K562 (cell line): ENCODE data around the gene PPP1R3E. TPM values are rescaled to one million over a fixed set of nuclear protein-coding genes. Genes with fewer than 3 reads are reported as not detected.

Source experiments
- ATAC-seq: fragments of 200-7000 bp; cut with Tn5 transposase; 3 replicates; pipeline ENCODE4 v1.9.1; 2020; ENCODE audit warnings: moderate library complexity
- BruUV-seq: library from RNA; stranded (reverse); fragments of 400-500 nt; replicated peaks from 2 replicates; lab custom pipeline; 2021; lab: Mats Ljungman, UMichigan
- CTCF ChIA-PET: fragments of 300-600 bp; formaldehyde crosslinking; extraction: SDS; loops from one replicate; lab custom pipeline; 2021; ENCODE audit warnings: low intra/inter-chr PET ratio; lab: Yijun Ruan, JAX
- POLR2A ChIA-PET: fragments of 300-600, 350-650 bp; sonication (Branson Sonifier 250); formaldehyde crosslinking; extraction: SDS; loops from one replicate; lab custom pipeline; 2021; ENCODE audit warnings: antibody characterized with exemption, inconsistent platforms; lab: Yijun Ruan, JAX
- DNase-seq, 4 experiments: peaks; one replicate each; pipeline versions ENCODE4 v3.0.0 to v3.0.0-alpha.2; 2011 to 2018; ENCODE audit warnings: low spot score in 3 of 4, mixed read lengths in 3 of 4; ENCODE audit errors: extremely low read depth in 1 of 4
- FAIRE-seq: peaks from 2 replicates; lab custom pipeline; 2011; peaks lifted over from hg19 to GRCh38; lab: Jason Lieb, UNC
- H2AFZ ChIP-seq: 2 replicates; pipeline ENCODE4 v1.6.0; 2011; ENCODE audit warnings: low read depth, low read length, control low read depth, inconsistent platforms
- H3K27ac ChIP-seq: fragments of 200-600 bp; 3 replicates; pipeline ENCODE4 v1.8.0; 2011; ENCODE audit warnings: low read depth, mild to moderate bottlenecking, control low read depth, inconsistent platforms, low read length, moderate library complexity, mixed read lengths; ENCODE audit errors: extremely low read depth
- H3K27me3 ChIP-seq, 2 experiments: fragments of 300-600 bp in 1 of 2; 2 replicates in 1 of 2; 3 replicates in 1 of 2; pipeline versions ENCODE4 v1.6.0 to v1.8.0; 2011; ENCODE audit warnings: inconsistent platforms in 2 of 2, low read length in 2 of 2, mild to moderate bottlenecking in 1 of 2, mixed read lengths in 1 of 2, moderate library complexity in 1 of 2; ENCODE audit not compliant: control insufficient read depth in 2 of 2, insufficient read depth in 2 of 2
- H3K36me3 ChIP-seq: fragments of 300-600 bp; 3 replicates; pipeline ENCODE4 v1.8.0; 2011; ENCODE audit warnings: mild to moderate bottlenecking, low read length, inconsistent platforms; ENCODE audit not compliant: control insufficient read depth, insufficient read depth
- H3K4me1 ChIP-seq, 2 experiments: fragments of 200-600 bp in 1 of 2; replicated peaks in 1 of 2; 2 replicates in 1 of 2; 3 replicates in 1 of 2; pipeline versions ENCODE4 v1.5.1 to v1.8.0; 2011; ENCODE audit warnings: inconsistent platforms in 2 of 2, low read length in 2 of 2, mild to moderate bottlenecking in 1 of 2, mixed read lengths in 1 of 2, moderate library complexity in 1 of 2; ENCODE audit not compliant: control insufficient read depth in 2 of 2, insufficient read depth in 2 of 2
- H3K4me2 ChIP-seq: 2 replicates; pipeline ENCODE4 v1.6.1; 2011; ENCODE audit warnings: low read length, control low read depth, inconsistent platforms, mixed read lengths; ENCODE audit not compliant: insufficient read depth
- H3K4me3 ChIP-seq: fragments of 200-600 bp; sonication (generic), shearing (Covaris generic); 2 replicates; pipeline ENCODE4 v1.5.1; 2016; ENCODE audit warnings: control low read depth, inconsistent platforms
- H3K79me2 ChIP-seq: fragments of 200-600 bp; 3 replicates; pipeline ENCODE4 v1.8.0; 2011; ENCODE audit warnings: low read length, inconsistent platforms; ENCODE audit not compliant: control insufficient read depth, insufficient read depth
- H3K9ac ChIP-seq, 2 experiments: 2 replicates each; pipeline versions ENCODE4 v1.6.0 to v1.6.1; 2011; ENCODE audit warnings: low read depth in 2 of 2, low read length in 2 of 2, control low read depth in 1 of 2, inconsistent platforms in 1 of 2, mild to moderate bottlenecking in 1 of 2, mixed read lengths in 1 of 2; ENCODE audit not compliant: insufficient read depth in 1 of 2
- H3K9me1 ChIP-seq: one replicate; pipeline ENCODE4 v1.6.0; 2011; ENCODE audit warnings: inconsistent platforms, mild to moderate bottlenecking, low read length, moderate library complexity; ENCODE audit not compliant: control insufficient read depth, insufficient read depth
- H3K9me3 ChIP-seq: replicated peaks from 2 replicates; pipeline ENCODE4 v1.5.1; 2011; ENCODE audit warnings: low read depth, low read length, inconsistent platforms; ENCODE audit not compliant: control insufficient read depth, insufficient read depth
- H4K20me1 ChIP-seq: replicated peaks from 2 replicates; pipeline ENCODE4 v1.6.1; 2011; ENCODE audit warnings: low read length, inconsistent platforms, mixed read lengths; ENCODE audit not compliant: control insufficient read depth, insufficient read depth
- BRD9 ChIP-seq: fragments of 450-650 bp; IDR thresholded peaks from 2 replicates; pipeline ENCODE4 v1.6.1; 2018; ENCODE audit warnings: low read depth; ENCODE audit not compliant: partially characterized antibody
- CBFA2T2 ChIP-seq: fragments of 450-650 bp; conservative IDR thresholded peaks from 2 replicates; pipeline ENCODE4 v1.6.1; 2017; ENCODE audit warnings: mild to moderate bottlenecking
- EHMT2 ChIP-seq: fragments of 450-650 bp; IDR thresholded peaks from 2 replicates; pipeline ENCODE4 v1.6.1; 2018; ENCODE audit warnings: antibody characterized with exemption
- MTA2 ChIP-seq: fragments of 450-650 bp; IDR thresholded peaks from 2 replicates; pipeline ENCODE4 v1.6.1; 2016; ENCODE audit warnings: low read depth
- PHB2 ChIP-seq: fragments of 450-650 bp; IDR thresholded peaks from 2 replicates; pipeline ENCODE4 v1.6.1; 2017; ENCODE audit warnings: low read depth
- SPI1 ChIP-seq: IDR thresholded peaks from 2 replicates; pipeline ENCODE4 v1.6.1; 2011; ENCODE audit warnings: low read depth, low read length, control low read depth, borderline replicate concordance
- XRCC5 ChIP-seq: fragments of 200-400 bp; formaldehyde crosslinking; IDR thresholded peaks from 2 replicates; pipeline ENCODE4 v1.6.1; 2017; ENCODE audit warnings: low read depth, mild to moderate bottlenecking, low read length
- WGBS: fragments of 100-300 bp; shearing (Covaris generic); methylation state at CpG from one replicate; pipeline ENCODE4 v1.1.6; 2016; ENCODE audit warnings: low coverage, mixed read lengths; ENCODE audit not compliant: insufficient coverage; ENCODE audit errors: missing lambda C conversion rate; 5-methylcytosine and 5-hydroxymethylcytosine counted together
- in situ Hi-C: fragments of 300-500 bp; cut with MboI; formaldehyde crosslinking; loops from 4 replicates; pipeline ENCODE4 v1.15.0; 2018; ENCODE audit warnings: inconsistent platforms, mixed read lengths
- intact Hi-C: fragments of 100-400 bp; cut with micrococcal nuclease; formaldehyde crosslinking; loops from 2 replicates; pipeline ENCODE4 v1.14.2; 2022
- polyA plus RNA-seq, 8 experiments: library from polyadenylated mRNA; depleted of rRNA in 4 of 8; stranded (reverse) in 5 of 8; unstranded in 3 of 8; fragments of >200 nt; fragmentation: Nextera tagmentation in 2 of 8; fragmentation: Illumina TruSeq in 1 of 8; extraction: Ambion mirVana in 2 of 8; extraction: Trizol in 1 of 8; gene quantifications; 2 replicates each; pipeline versions ENCODE4 v1.2.1 to v1.2.3, GENCODE V29; 2011 to 2014; ENCODE audit warnings: inconsistent platforms in 1 of 8, missing spikeins in 1 of 8
- total RNA-seq, 7 experiments: library from RNA; depleted of rRNA in 6 of 7; stranded (reverse); fragments of >200 nt in 6 of 7; fragmentation: Illumina TruSeq in 2 of 7; extraction: Trizol in 2 of 7; gene quantifications; 2 replicates each; pipeline versions ENCODE4 v1.2.1 to v1.2.3, GENCODE V29; 2011 to 2021; ENCODE audit warnings: low replicate concordance in 1 of 7
- TF ChIP-seq, protein P1 (sequence below), 2 experiments: fragments of 450-650 bp; IDR thresholded peaks; 2 replicates each; pipeline ENCODE4 v1.6.1; 2016

PPP1R3E gene
- total and polyA plus RNA-seq, 9 of the 15 experiments (the other 6 are each of a cell fraction or from before 2014, with no cell fraction given), result 3.2 to 18.4 (median 7.6) TPM

DNA sequence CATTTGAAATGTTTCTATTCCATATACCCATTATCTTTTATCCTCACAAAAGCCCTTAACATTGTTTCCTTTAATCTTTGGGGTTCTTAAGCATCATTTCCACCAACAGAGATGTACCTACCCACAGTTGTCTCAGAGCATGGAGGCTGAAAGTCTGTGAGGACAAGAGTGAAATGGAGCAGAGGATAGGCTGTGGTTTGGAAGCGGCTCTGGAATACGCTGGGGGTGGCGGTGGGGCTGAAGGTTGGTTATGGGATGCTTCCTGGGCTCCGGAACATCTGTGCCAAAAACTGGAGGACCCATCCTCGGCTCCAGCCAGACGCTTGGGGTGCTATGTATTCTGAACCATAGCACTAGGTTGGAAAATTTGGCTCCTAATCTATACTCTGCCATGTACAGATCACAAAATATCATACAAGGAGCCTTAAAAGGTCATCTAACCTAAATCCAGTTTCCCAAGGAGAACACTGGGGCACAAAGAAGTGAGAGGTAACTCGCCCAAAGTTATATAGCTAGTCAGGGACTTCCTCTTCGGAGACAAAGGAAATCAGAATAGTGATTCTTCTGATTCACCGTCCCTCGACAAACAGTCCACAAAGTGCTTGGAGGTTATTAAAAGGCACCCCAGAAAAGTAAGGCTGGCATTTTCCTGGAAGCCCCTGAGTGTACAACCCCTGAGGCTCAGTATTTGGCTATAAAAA is 2.5 kb downstream of the PPP1R3E start (continued):
- TF ChIP-seq SPI1, result peak; percentile 71; the same call in 1 of the 2 replicates

DNA sequence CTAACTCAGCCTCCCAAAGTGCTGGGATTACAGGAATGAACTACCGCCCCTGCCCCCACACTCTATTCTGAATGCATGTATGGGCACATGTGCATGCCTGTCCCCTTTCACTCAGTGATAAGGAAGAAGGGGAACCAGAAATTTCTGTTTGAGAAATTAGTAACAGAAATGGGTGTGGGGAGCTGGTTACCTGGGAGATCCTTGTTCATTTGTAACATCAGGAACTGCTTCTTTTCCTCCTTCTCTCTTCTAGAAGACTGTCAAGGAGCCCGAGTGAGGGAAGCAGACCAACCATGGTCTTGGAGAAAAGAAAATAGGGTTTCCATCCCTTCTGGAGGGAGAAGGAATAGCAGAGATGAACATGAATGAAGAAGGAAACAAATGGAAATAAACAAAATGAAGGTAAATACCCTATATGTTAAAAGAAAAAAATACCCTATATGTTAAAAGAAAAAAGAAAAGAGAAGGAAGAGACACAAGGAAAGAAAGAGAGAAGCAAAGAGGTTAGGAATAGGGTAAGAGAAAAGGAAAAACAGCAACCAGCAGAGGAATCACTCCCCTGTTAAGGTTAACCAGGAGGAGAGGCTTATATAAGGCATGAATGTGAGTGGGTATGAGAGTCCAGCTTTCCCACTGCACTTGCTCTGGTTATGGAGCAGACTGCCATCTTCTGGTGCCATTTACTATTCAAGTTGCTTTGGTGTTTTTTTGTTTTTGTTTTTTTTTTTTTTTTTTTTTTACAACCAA is 3.3 kb downstream of the PPP1R3E start:
- peaks cover 24 to 31% of the 10 kb centered on the region in 2 experiments for H3K4me1 ChIP-seq
- no TSS peak for BruUV-seq
- no peak for ATAC-seq
- no peaks in the 10 kb centered on the region for H3K27me3 ChIP-seq
- H4K20me1 ChIP-seq, result no peaks in the 10 kb centered on the region
- peak overlapping the region; percentile 23 for H3K4me2 ChIP-seq
- H3K9me3 ChIP-seq, result no peaks in the 10 kb centered on the region
- FAIRE-seq, result peak; percentile 15
- peak in 2 of 4 experiments; percentile 26 to 67 for DNase-seq
- no peak overlapping the region for H3K4me3 ChIP-seq
- ChIA-PET POLR2A (interaction anchor here (2.2 kb wide), 2 partner anchors 8 to 12 kb away, joined by 7 to 14 read pairs; partner anchors contain the start of gene HOMEZ), CTCF (interaction anchor here (0.8 to 5.9 kb wide), 4 partner anchors 19 to 178 kb away, joined by 4 to 58 read pairs (median 31); no protein-coding TSS in a partner anchor)
- H3K27ac ChIP-seq, result no peak overlapping the region
- 66% methylated on average over 2 of the region's 2 CpGs for WGBS
- no peak overlapping the region for H2AFZ ChIP-seq
- intact Hi-C loops (loop anchor here (1.0 kb wide), 1 partner anchor 34 kb away; no protein-coding TSS in a partner anchor), in situ Hi-C loops (no loop called here)
- peaks cover 16% of the 10 kb centered on the region for H3K79me2 ChIP-seq
- peaks cover 23% of the 10 kb centered on the region; the same call in 2 of the 3 replicates for H3K36me3 ChIP-seq
- no peaks in the 10 kb centered on the region for H3K9me1 ChIP-seq
- H3K9ac ChIP-seq, result no peak overlapping the region; a peak in 1 of 4 replicates
- TF ChIP-seq EHMT2 (peak; percentile 44; the same call in 1 of the 2 replicates), MTA2 (no peak), CBFA2T2 (no peak), PHB2 (peak; percentile 63; the same call in 1 of the 2 replicates), XRCC5 (no peak), BRD9 (peak; percentile 58)
- TF ChIP-seq, protein P1, sequence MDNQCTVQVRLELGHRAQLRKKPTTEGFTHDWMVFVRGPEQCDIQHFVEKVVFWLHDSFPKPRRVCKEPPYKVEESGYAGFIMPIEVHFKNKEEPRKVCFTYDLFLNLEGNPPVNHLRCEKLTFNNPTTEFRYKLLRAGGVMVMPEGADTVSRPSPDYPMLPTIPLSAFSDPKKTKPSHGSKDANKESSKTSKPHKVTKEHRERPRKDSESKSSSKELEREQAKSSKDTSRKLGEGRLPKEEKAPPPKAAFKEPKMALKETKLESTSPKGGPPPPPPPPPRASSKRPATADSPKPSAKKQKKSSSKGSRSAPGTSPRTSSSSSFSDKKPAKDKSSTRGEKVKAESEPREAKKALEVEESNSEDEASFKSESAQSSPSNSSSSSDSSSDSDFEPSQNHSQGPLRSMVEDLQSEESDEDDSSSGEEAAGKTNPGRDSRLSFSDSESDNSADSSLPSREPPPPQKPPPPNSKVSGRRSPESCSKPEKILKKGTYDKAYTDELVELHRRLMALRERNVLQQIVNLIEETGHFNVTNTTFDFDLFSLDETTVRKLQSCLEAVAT (IDR thresholded peaks at IDR 0.05), result 0 out of 4 replicates have a peak, but pooled peaks have one; percentile 10 to 16
